Ishikawa (cell line): ENCODE data around the gene ITSN2.

ENCODE experiments used
- CEBPB ChIP-seq: IDR thresholded peaks from 2 replicates; pipeline ENCODE4 v1.6.1; 2012
- CREB1 ChIP-seq: IDR thresholded peaks from 2 replicates; pipeline ENCODE4 v1.6.1; 2012; ENCODE audit warnings: low read depth
- EGR1 ChIP-seq: IDR thresholded peaks from 2 replicates; pipeline ENCODE4 v1.6.1; 2012
- EP300 ChIP-seq: IDR thresholded peaks from 2 replicates; pipeline ENCODE4 v1.6.1; 2012; ENCODE audit warnings: borderline replicate concordance
- FOXM1 ChIP-seq: IDR thresholded peaks from 2 replicates; pipeline ENCODE4 v1.6.1; 2012; ENCODE audit warnings: low read depth, borderline replicate concordance
- MAX ChIP-seq: IDR thresholded peaks from 2 replicates; pipeline ENCODE4 v1.6.1; 2012
- NFIC ChIP-seq: IDR thresholded peaks from 2 replicates; pipeline ENCODE4 v1.6.1; 2012
- RAD21 ChIP-seq: IDR thresholded peaks from 2 replicates; pipeline ENCODE4 v1.6.1; 2012; ENCODE audit warnings: low read depth
- REST ChIP-seq: IDR thresholded peaks from 2 replicates; pipeline ENCODE4 v1.6.1; 2012; ENCODE audit warnings: low read depth, mild to moderate bottlenecking
- TAF1 ChIP-seq: IDR thresholded peaks from 2 replicates; pipeline ENCODE4 v1.6.1; 2012; ENCODE audit warnings: low read depth, mild to moderate bottlenecking
- TCF12 ChIP-seq: IDR thresholded peaks from 2 replicates; pipeline ENCODE4 v1.6.1; 2012; ENCODE audit warnings: low read depth
- TEAD4 ChIP-seq: IDR thresholded peaks from 2 replicates; pipeline ENCODE4 v1.6.1; 2012
- USF1 ChIP-seq: IDR thresholded peaks from 2 replicates; pipeline ENCODE4 v1.6.1; 2012
- YY1 ChIP-seq: IDR thresholded peaks from 2 replicates; pipeline ENCODE4 v1.6.1; 2012; ENCODE audit warnings: low read depth
- ZBTB7A ChIP-seq: IDR thresholded peaks from 2 replicates; pipeline ENCODE4 v1.6.1; 2012; ENCODE audit warnings: low read depth

ITSN2 gene

GRCh38 chr2:24210723-24211122, 149.6 kb downstream of the ITSN2 start:
- no peak for TF ChIP-seq EP300
- TF ChIP-seq TCF12: no peak
- TF ChIP-seq EGR1: no peak
- TF ChIP-seq NFIC: no peak
- TF ChIP-seq CEBPB: no peak

GRCh38 chr2:24210106-24210455, 150.3 kb downstream of the ITSN2 start:
- no peak for TF ChIP-seq REST
- no peak for TF ChIP-seq TEAD4
- TF ChIP-seq EGR1: no peak
- TF ChIP-seq TCF12: no peak
- TF ChIP-seq CREB1: no peak

GRCh38 chr2:24209389-24210105, 150.8 kb downstream of the ITSN2 start:
- TF ChIP-seq RAD21 (no peak), TEAD4 (peak; percentile 39; the same call in 1 of the 2 replicates), MAX (peak; percentile 60), NFIC (peak; percentile 81), TCF12 (peak; percentile 94), USF1 (no peak), EP300 (peak; percentile 70), FOXM1 (no peak), ZBTB7A (no peak)

- TF ChIP-seq TAF1: no peak
- no peak for TF ChIP-seq EGR1
Observed at GRCh38 chr2:24208490-24208889, 151.8 kb downstream of the ITSN2 start.

GRCh38 chr2:24207359-24207758, 153.0 kb downstream of the ITSN2 start:
- TF ChIP-seq FOXM1: no peak
- no peak for TF ChIP-seq YY1
- TF ChIP-seq EGR1: no peak
- no peak for TF ChIP-seq NFIC
- TF ChIP-seq USF1: no peak
- TF ChIP-seq TCF12: no peak
- TF ChIP-seq MAX: no peak
- no peak for TF ChIP-seq RAD21
- TF ChIP-seq TAF1: no peak
- no peak for TF ChIP-seq EP300
- no peak for TF ChIP-seq REST
- TF ChIP-seq TEAD4: no peak
- TF ChIP-seq CREB1: no peak
- TF ChIP-seq CEBPB: no peak
- TF ChIP-seq ZBTB7A: no peak

GRCh38 chr2:24206714-24207113, 153.6 kb downstream of the ITSN2 start:
- TF ChIP-seq TAF1 (no peak), FOXM1 (no peak), EGR1 (no peak), EP300 (no peak), CREB1 (no peak), MAX (no peak), REST (no peak), RAD21 (no peak), YY1 (no peak), USF1 (no peak), TEAD4 (no peak), CEBPB (no peak), ZBTB7A (no peak), NFIC (no peak), TCF12 (no peak)
